ENCODE data around the gene RTN4IP1.

The RTN4IP1 gene

GRCh38 chr6:106547601-106548453, 81.5 kb downstream of the RTN4IP1 start:
- DNase-seq (ENCODE audit: low read depth in 2 of 2), result peak in 1 of 2 donors; percentile 26

GRCh38 chr6:106546691-106547414, 82.4 kb downstream of the RTN4IP1 start:
- no peak for DNase-seq (ENCODE audit: low read depth in 2 of 2)

- DNase-seq (ENCODE audit: low read depth in 2 of 2), result no peak
Observed at GRCh38 chr6:106546261-106546690, 83.0 kb downstream of the RTN4IP1 start.

GRCh38 chr6:106540907-106541306, 88.4 kb downstream of the RTN4IP1 start:
- no peak for DNase-seq (ENCODE audit: low read depth in 2 of 2)

GRCh38 chr6:106540432-106540831, 88.9 kb downstream of the RTN4IP1 start:
- no peak for DNase-seq (ENCODE audit: low read depth in 2 of 2)

- no peak for DNase-seq (ENCODE audit: low read depth in 2 of 2)
Observed at GRCh38 chr6:106539936-106540335, 89.4 kb downstream of the RTN4IP1 start.

GRCh38 chr6:106538145-106538544, 91.2 kb downstream of the RTN4IP1 start:
- DNase-seq (ENCODE audit: low read depth in 2 of 2), result no peak

- no peak for DNase-seq (ENCODE audit: low read depth in 2 of 2)
Observed at GRCh38 chr6:106537662-106538061, 91.6 kb downstream of the RTN4IP1 start.

GRCh38 chr6:106536851-106537250, 92.4 kb downstream of the RTN4IP1 start:
- DNase-seq (ENCODE audit: low read depth in 2 of 2), result no peak

GRCh38 chr6:106536357-106536756, 92.9 kb downstream of the RTN4IP1 start:
- no peak for DNase-seq (ENCODE audit: low read depth in 2 of 2)

- DNase-seq (ENCODE audit: low read depth in 2 of 2), result no peak
Observed at GRCh38 chr6:106535012-106535411, 94.3 kb downstream of the RTN4IP1 start.

GRCh38 chr6:106534564-106534982, 94.7 kb downstream of the RTN4IP1 start:
- peak in 1 of 2 donors; percentile 44 for DNase-seq (ENCODE audit: low read depth in 2 of 2)

- no peak for DNase-seq (ENCODE audit: low read depth in 2 of 2)
Observed at GRCh38 chr6:106534004-106534403, 95.3 kb downstream of the RTN4IP1 start.

- no peak for DNase-seq (ENCODE audit: low read depth in 2 of 2)
Observed at GRCh38 chr6:106533054-106533453, 96.2 kb downstream of the RTN4IP1 start.

GRCh38 chr6:106530502-106530901, 98.8 kb downstream of the RTN4IP1 start:
- no peak for DNase-seq (ENCODE audit: low read depth in 2 of 2)

GRCh38 chr6:106530026-106530425, 99.3 kb downstream of the RTN4IP1 start:
- no peak for DNase-seq (ENCODE audit: low read depth in 2 of 2)

GRCh38 chr6:106529438-106529837, 99.9 kb downstream of the RTN4IP1 start:
- DNase-seq (ENCODE audit: low read depth in 2 of 2), result no peak

GRCh38 chr6:106528521-106528920, 100.8 kb downstream of the RTN4IP1 start:
- no peak for DNase-seq (ENCODE audit: low read depth in 2 of 2)

GRCh38 chr6:106527979-106528378, 101.3 kb downstream of the RTN4IP1 start:
- no peak for DNase-seq (ENCODE audit: low read depth in 2 of 2)

- DNase-seq (ENCODE audit: low read depth in 2 of 2), result no peak
Observed at GRCh38 chr6:106527117-106527516, 102.2 kb downstream of the RTN4IP1 start.

- no peak for DNase-seq (ENCODE audit: low read depth in 2 of 2)
Observed at GRCh38 chr6:106525882-106526275, 103.4 kb downstream of the RTN4IP1 start.

- DNase-seq (ENCODE audit: low read depth in 2 of 2), result no peak
Observed at GRCh38 chr6:106525107-106525881, 104.0 kb downstream of the RTN4IP1 start.

All from stimulated activated CD8-positive, alpha-beta memory T cell treated with anti-CD3 and anti-CD28 coated beads, Interleukin-7, amount 100 ng/mL, for 4 hours (primary cell).